Lower lobe of right lung (tissue), 2 donors: ENCODE results near the gene NOA1. TPM values are rescaled to one million over a fixed set of nuclear protein-coding genes. Genes with fewer than 3 reads are reported as not detected.
"Not testable (repeated sequence)": the region's sequence is repeated elsewhere in the genome, so short reads cannot be mapped to it uniquely, and the experiment has no call there.

Source experiments
- ATAC-seq, 2 donors: fragments of 200-7000 bp; cut with Tn5 transposase; one replicate each; pipeline ENCODE4 v1.9.1; 2020 to 2022; ENCODE audit warnings: mild to moderate bottlenecking in 2 of 2, moderate library complexity in 2 of 2
- DNase-seq: peaks from one replicate; pipeline ENCODE4 v3.0.0-alpha.2; 2020
- H3K27ac ChIP-seq: fragments of 200-600 bp; one replicate; pipeline ENCODE4 v1.8.0; 2022
- H3K27me3 ChIP-seq: fragments of 200-600 bp; one replicate; pipeline ENCODE4 v1.8.0; 2022; ENCODE audit warnings: low read depth
- H3K36me3 ChIP-seq: fragments of 200-600 bp; one replicate; pipeline ENCODE4 v1.8.0; 2022; ENCODE audit warnings: mild to moderate bottlenecking
- H3K4me1 ChIP-seq: fragments of 200-600 bp; one replicate; pipeline ENCODE4 v1.8.0; 2022
- H3K4me3 ChIP-seq: fragments of 200-600 bp; one replicate; pipeline ENCODE4 v1.8.0; 2022; ENCODE audit warnings: mild to moderate bottlenecking
- H3K9me3 ChIP-seq: fragments of 200-600 bp; one replicate; pipeline ENCODE4 v1.8.0; 2022
- intact Hi-C: fragments of 100-400 bp; cut with DNase I; formaldehyde crosslinking; loops from one replicate; pipeline ENCODE4 v1.11.0; 2022
- total RNA-seq: library from RNA; stranded (reverse); fragmentation: NEBNext Ultra II Directional; extraction: Animal tissue kit (Norgen Biotek cat#: 25700); gene quantifications from one replicate; pipeline ENCODE4 v1.2.1, GENCODE V29; 2021
- TF ChIP-seq, protein P1 (sequence below): fragments of 200-600 bp; IDR thresholded peaks from one replicate; pipeline ENCODE4 v1.8.0; 2022; ENCODE audit warnings: antibody characterized with exemption, mild to moderate bottlenecking
- donor health status: DM: no; HTN: yes; CAD: no; lungs with severe emphysema.

NOA1 gene
- total RNA-seq, 1 donor from 2014 or later = 14.9 TPM

DNA sequence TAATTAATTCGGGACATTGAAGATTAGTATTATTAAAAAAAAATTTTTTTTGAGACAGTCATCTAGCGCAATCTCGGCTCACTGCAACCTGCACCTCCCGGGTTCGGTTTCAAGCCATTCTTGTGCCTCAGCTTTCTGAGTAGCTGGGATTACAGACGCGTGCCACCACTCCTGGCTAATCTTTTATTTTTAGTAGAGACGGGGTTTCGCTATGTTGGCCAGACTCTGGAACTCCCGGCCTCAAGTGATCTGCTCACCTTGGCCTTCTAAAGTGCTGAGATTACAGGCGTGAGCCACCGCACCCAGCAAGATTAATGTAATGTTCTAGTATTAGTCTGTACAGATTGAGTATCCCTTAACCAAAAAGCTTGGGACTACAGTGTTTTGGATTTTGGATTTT is 37.0 kb downstream of the NOA1 start:
- H3K9me3 ChIP-seq = no peaks in the 10 kb centered on the region
- no peaks in the 10 kb centered on the region for H3K27me3 ChIP-seq
- no peak for DNase-seq
- H3K4me1 ChIP-seq = no peaks in the 10 kb centered on the region
- ATAC-seq = no peak
- H3K36me3 ChIP-seq = peaks cover 21% of the 10 kb centered on the region
- TF ChIP-seq, protein P1, sequence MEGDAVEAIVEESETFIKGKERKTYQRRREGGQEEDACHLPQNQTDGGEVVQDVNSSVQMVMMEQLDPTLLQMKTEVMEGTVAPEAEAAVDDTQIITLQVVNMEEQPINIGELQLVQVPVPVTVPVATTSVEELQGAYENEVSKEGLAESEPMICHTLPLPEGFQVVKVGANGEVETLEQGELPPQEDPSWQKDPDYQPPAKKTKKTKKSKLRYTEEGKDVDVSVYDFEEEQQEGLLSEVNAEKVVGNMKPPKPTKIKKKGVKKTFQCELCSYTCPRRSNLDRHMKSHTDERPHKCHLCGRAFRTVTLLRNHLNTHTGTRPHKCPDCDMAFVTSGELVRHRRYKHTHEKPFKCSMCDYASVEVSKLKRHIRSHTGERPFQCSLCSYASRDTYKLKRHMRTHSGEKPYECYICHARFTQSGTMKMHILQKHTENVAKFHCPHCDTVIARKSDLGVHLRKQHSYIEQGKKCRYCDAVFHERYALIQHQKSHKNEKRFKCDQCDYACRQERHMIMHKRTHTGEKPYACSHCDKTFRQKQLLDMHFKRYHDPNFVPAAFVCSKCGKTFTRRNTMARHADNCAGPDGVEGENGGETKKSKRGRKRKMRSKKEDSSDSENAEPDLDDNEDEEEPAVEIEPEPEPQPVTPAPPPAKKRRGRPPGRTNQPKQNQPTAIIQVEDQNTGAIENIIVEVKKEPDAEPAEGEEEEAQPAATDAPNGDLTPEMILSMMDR = no peak
- H3K4me3 ChIP-seq = no peak overlapping the region
- H3K27ac ChIP-seq = no peak overlapping the region
- intact Hi-C loops = no loop called here

DNA sequence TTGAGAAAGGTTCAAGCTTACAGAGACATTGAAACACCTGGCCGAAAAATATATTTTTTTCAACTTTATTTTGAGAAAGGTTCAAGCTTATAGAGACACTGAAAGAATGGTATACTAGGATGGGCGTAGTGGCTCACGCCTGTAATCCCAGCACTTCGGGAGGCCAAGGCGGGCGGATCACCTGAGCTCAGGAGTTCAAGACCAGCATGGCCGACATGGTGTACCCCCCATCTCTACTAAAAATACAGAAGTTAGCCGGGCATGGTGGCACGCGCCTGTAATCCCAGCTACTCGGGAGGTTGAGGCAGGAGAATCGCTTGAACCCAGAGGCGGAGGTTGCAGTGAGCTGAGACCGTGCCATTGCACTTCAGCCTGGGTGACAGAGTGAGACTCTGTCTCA is 37.6 kb downstream of the NOA1 start:
- H3K36me3 ChIP-seq = peaks cover 21% of the 10 kb centered on the region
- H3K27ac ChIP-seq, H3K4me1 ChIP-seq, H3K9me3 ChIP-seq, DNase-seq, H3K27me3 ChIP-seq, H3K4me3 ChIP-seq, intact Hi-C loops, ATAC-seq: not testable (repeated sequence)

DNA sequence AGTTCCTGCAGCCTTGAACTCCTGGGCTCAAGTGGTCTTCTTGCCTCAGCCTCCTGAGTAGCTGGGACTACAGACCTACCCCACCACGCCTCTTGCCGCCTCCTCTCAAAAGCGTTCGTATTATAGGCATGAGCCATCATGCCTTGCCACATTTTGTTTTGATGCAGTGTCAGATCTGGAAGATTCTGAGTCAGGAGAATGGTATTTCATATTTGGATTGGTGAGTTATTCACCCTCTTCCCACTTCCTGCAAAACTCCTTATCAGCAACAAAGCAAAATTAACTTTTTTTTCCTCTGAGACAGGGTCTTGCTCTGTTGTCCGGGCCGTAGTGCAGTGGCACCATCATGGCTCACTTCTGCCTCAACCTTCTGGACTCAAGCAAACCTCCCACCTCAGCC is 40.1 kb downstream of the NOA1 start:
- H3K27ac ChIP-seq = no peak overlapping the region
- no peaks in the 10 kb centered on the region for H3K9me3 ChIP-seq
- H3K4me3 ChIP-seq = no peak overlapping the region
- ATAC-seq (no peak), DNase-seq (no peak)
- H3K36me3 ChIP-seq = peaks cover 21% of the 10 kb centered on the region
- intact Hi-C loops = no loop called here
- H3K4me1 ChIP-seq = no peaks in the 10 kb centered on the region
- TF ChIP-seq, protein P1 = no peak
- H3K27me3 ChIP-seq = no peaks in the 10 kb centered on the region

DNA sequence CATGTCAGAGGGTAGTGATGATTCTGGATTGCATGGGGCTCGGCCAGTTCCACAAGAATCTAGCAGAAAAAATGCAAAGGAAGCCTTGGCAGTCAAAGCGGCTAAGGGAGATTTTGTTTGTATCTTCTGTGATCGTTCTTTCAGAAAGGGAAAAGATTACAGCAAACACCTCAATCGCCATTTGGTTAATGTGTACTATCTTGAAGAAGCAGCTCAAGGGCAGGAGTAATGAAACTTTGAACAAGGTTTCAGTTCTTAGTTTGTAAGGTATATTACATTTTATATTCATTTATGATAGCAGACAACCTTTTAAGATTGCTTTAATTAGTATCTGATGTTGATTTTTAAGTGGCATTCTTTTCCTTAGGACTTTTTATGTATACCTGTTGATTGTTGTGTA is 45.5 kb downstream of the NOA1 start:
- Histone ChIP-seq H3K27ac (no peak overlapping the region), H3K4me3 (no peak overlapping the region), H3K36me3 (peaks cover 43% of the 10 kb centered on the region), H3K4me1 (no peaks in the 10 kb centered on the region), H3K9me3 (no peaks in the 10 kb centered on the region), H3K27me3 (no peaks in the 10 kb centered on the region)
- DNase-seq = no peak
- ATAC-seq = no peak
- TF ChIP-seq, protein P1 = no peak
- intact Hi-C loops = no loop called here

DNA sequence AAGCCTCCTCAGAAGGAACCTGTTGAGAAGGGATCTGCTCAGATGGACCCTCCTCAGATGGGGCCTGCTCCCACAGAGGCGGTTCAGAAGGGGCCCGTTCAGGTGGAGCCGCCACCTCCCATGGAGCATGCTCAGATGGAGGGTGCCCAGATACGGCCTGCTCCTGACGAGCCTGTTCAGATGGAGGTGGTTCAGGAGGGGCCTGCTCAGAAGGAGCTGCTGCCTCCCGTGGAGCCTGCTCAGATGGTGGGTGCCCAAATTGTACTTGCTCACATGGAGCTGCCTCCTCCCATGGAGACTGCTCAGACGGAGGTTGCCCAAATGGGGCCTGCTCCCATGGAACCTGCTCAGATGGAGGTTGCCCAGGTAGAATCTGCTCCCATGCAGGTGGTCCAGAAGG is 46.8 kb downstream of the NOA1 start:
- H3K27me3 ChIP-seq = no peaks in the 10 kb centered on the region
- no peak overlapping the region for H3K27ac ChIP-seq
- no peaks in the 10 kb centered on the region for H3K9me3 ChIP-seq
- no peaks in the 10 kb centered on the region for H3K4me1 ChIP-seq
- ATAC-seq (no peak), DNase-seq (no peak)
- TF ChIP-seq, protein P1 = no peak
- H3K36me3 ChIP-seq = peaks cover 39% of the 10 kb centered on the region
- intact Hi-C loops = no loop called here
- no peak overlapping the region for H3K4me3 ChIP-seq

DNA sequence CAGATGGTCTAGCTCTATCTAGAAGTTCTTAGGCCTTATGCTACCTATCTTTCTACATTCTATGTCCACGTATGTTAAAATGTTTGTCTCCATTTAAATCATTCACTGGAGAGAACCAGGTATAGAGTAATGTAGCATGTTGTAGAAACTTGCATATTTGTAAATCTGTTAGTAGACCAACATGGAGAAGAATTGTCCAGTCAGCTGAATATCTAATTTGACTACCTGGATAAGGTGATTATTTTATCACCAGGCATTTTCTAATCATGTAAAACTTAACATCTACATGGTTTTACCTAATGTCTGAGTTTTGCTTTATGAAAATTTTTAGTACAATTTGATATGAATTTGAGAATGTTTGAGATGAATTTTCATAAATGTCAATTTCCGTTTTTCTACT is 50.2 kb downstream of the NOA1 start:
- TF ChIP-seq, protein P1 = no peak
- no peaks in the 10 kb centered on the region for H3K27me3 ChIP-seq
- H3K27ac ChIP-seq = no peak overlapping the region
- no peaks in the 10 kb centered on the region for H3K4me1 ChIP-seq
- H3K9me3 ChIP-seq = no peaks in the 10 kb centered on the region
- no peak for DNase-seq
- no peak for ATAC-seq
- intact Hi-C loops = no loop called here
- H3K4me3 ChIP-seq = no peak overlapping the region
- peaks cover 69% of the 10 kb centered on the region for H3K36me3 ChIP-seq

DNA sequence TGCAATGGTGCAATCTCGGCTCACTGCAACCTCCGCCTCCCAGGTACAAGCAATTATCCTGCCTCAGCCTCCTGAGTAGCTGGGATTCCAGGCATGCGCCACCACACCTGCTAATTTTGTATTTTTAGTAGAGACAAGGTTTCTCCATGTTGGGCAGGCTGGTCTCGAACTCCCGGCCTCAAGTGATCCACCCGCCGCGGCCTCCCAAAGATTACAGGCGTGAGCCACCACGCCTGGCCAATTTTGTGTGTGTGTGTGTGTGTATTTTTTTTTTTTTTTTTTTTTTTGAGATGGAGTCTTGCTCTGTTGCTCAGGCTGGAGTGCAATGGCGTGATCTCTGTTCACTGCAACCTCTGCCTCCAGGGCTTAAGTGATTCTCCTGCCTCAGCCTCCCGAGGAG is 62.4 kb downstream of the NOA1 start:
- Histone ChIP-seq H3K36me3 (peaks cover 53% of the 10 kb centered on the region), H3K4me1 (peaks cover 59% of the 10 kb centered on the region)
- H3K27ac ChIP-seq, H3K9me3 ChIP-seq, ATAC-seq, H3K4me3 ChIP-seq, intact Hi-C loops, H3K27me3 ChIP-seq, DNase-seq: not testable (repeated sequence)
